RCC 7860 (cell line): Measurements from ENCODE around the gene RAPGEF6.
A peak's percentile ranks its signal among the peaks of the same experiment; 100 is the strongest.
"Not testable (repeated sequence)": the region's sequence is repeated elsewhere in the genome, so short reads cannot be mapped to it uniquely, and the experiment has no call there.

Experiments used
- DNase-seq: peaks from one replicate; pipeline ENCODE4 v3.0.0-alpha.2; 2015; ENCODE audit warnings: low spot score
- FAIRE-seq: peaks from 2 replicates; lab custom pipeline; 2012; peaks lifted over from hg19 to GRCh38; lab: Jason Lieb, UNC

RAPGEF6 gene

DNA sequence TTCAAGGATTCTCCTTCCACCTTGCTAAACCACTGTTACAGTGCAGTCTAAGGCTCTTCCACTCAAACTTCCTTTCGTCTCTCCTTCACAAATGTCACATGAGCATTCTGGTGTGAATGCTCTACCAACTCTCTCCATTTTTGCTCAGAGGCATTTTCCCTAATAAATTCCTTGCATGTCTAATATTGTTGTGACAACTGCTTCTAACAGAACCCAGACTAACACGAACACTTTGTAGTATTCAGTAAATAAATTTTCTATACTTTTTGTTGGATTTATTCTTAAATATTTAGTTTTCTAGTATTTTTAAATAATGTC is 24.0 kb downstream of the RAPGEF6 start:
- no peak for DNase-seq
- no peak for FAIRE-seq

DNA sequence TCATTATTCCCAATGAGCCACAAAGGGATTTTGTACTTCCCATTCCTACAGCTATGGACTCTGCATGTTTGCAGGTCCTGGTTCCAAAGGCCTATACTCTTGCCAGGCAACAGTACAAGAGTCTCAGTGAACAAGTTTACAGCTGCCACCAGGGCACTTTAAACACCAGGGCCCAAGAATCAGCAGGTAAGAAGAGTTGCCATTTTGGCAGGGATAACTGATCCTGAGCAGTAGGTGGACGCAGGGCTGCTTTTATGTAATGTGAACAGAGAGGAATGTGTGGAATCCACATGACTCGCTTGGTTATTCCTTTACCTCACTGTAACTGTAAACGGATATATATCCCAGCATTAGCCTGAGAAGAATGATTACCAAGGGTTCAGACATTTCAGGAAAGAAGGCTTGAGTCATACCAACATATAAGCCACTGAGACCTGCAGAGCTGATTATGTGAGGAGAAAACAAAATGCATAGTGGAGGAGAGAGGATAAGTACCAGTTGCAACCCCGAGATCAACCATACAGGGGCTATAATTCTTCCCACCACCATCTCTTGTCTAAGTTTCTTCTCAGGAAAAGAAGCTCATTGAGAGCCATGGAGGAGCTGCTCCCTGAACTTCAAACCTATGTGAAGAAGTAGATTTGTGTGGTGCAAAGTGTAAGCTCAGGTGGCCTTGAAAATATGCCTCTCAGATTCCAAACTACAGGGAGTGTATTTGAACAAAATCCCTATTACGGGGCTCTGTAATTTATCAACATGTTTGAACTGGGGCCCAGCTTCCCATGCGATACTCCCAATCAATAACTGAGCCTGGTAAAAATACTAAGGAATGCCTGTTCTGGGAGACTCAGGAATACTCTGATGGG is 24.6 kb downstream of the RAPGEF6 start:
- FAIRE-seq (peak; percentile 89), DNase-seq (peak; percentile 92)

DNA sequence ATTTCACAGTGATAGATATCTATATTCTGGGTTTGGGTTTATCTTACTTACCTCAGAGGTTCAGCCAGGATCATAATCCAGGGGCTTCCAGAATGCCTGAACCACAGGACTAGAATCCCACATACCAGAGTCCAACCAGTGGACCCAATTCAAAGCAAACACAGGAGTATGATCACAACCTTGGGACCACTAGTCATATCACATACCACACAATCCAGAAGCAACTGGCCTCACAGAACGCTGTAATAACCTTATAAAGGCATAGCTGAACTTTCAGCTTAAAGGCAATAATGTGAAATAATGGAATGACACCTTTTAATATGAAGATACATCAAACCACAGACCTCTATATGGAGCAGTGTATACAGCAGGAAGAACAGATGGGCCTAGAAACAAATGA is 25.3 kb downstream of the RAPGEF6 start:
- peak; percentile 20 for DNase-seq
- no peak for FAIRE-seq

GRCh38 chr5:131608597-131608996 is 26.4 kb downstream of the RAPGEF6 start:
- no peak for FAIRE-seq
- no peak for DNase-seq

GRCh38 chr5:131607903-131608540 is 27.0 kb downstream of the RAPGEF6 start:
- DNase-seq = no peak
- FAIRE-seq = no peak

DNA sequence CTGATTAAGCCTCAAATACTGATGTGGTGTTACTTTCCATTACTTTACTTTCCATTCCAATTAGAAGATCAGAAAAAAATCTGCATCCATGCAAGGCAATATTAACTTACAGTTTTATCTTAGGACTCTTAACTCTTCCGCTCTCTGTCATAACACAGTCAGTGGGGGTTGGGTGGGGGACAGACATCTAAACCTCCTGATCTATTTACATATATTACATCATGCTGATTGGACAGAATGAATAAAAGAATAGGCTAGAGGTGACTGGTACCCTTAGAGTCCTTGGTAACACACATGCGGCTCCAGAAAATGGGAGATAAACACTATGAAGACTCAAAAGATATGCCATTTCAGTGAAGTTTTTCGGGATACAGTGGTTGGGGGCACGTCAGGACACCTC is 27.6 kb downstream of the RAPGEF6 start:
- DNase-seq (no peak), FAIRE-seq (no peak)

- no peak for FAIRE-seq
Observed at GRCh38 chr5:131605086-131605485, 29.9 kb downstream of the RAPGEF6 start.

GRCh38 chr5:131595088-131596033 is 39.7 kb downstream of the RAPGEF6 start:
- FAIRE-seq (no peak), DNase-seq (no peak)

More at GRCh38 chr5:131605086-131605485, 29.9 kb downstream of the RAPGEF6 start:
- no peak for DNase-seq

GRCh38 chr5:131593921-131594320 is 41.1 kb downstream of the RAPGEF6 start:
- FAIRE-seq (no peak), DNase-seq (no peak)

DNA sequence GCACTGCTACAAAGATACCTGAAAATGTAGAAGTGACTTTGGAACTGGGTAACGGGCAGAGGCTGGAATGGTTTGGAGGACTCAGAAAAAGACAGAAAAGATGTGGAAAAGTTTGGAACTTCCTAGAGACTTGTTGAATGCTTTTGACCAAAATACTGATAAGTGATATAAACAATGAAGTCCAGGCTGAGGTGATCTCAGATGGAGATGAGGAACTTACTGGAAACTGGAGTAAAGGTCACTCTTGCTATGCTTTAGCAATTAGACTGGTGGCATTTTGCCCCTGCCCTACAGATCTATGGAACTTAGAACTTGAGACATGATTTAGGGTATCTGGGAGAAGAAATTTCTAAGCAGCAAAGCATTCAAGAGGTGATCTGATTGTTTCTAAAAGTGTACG is 41.6 kb downstream of the RAPGEF6 start:
- FAIRE-seq, DNase-seq: not testable (repeated sequence)

DNA sequence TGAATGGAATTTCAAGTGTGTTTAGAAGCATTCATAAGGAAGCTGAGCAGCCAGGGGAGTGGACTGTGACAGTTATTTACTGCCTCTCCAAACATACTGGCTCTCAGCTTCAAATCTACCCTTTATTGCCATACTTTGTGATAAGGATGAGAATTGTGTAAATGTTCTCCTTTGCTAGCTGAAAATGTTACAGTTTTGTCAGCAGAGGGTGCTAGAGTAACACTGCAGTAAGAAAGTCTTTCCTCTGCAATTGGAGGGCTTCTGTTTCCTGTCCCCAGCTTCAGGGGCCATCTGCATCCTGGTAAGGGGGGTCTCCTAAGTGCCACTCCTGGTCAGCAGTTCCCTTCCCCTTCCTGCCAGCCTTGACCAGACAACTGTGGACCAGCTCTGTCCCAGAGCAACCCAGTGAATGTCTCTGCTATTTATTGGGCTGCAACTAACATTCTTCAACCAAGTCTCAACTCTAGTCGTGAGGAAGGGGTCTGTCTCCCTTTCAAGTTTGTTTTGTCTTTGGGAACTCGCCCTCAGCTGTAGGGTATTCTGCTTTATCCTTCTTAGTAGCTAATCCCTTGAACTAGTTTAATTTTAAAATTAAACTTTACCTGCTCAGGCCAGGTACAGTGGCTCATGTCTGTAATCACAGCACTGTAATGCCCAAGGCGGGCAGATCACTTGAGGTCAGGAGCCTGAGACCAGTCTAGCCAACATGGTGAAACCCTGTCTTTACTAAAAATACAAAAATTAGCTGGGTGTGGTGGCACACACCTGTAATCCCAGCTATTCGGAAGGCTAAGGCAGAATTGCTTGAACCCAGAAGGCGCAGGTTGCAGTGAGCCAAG is 45.3 kb downstream of the RAPGEF6 start:
- peak; percentile 49 for DNase-seq

DNA sequence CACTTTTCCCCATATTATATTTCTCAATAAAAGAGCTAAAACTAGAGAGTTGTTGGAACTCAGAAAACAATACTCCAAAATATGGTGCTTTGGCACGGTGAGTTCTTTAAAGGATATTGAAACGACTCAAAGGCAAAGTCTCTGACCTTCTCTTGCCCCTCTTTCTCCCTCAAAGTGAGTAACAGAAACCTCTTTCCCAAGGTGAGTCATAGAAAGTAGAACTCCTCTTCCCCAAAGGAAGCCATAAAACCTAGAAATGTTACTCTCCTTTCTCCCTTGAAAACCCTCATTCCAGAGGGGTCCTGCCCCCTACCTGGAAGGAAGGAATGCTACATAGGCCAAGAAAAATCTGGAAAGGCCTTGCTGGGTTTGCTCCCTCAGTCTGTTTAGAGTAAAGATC is 47.5 kb downstream of the RAPGEF6 start:
- peak; percentile 18 for DNase-seq
- FAIRE-seq = no peak

More for the DNA sequence above, 45.3 kb downstream of the RAPGEF6 start:
- no peak for FAIRE-seq

GRCh38 chr5:131581702-131582101 is 53.3 kb downstream of the RAPGEF6 start:
- DNase-seq (no peak), FAIRE-seq (no peak)

DNA sequence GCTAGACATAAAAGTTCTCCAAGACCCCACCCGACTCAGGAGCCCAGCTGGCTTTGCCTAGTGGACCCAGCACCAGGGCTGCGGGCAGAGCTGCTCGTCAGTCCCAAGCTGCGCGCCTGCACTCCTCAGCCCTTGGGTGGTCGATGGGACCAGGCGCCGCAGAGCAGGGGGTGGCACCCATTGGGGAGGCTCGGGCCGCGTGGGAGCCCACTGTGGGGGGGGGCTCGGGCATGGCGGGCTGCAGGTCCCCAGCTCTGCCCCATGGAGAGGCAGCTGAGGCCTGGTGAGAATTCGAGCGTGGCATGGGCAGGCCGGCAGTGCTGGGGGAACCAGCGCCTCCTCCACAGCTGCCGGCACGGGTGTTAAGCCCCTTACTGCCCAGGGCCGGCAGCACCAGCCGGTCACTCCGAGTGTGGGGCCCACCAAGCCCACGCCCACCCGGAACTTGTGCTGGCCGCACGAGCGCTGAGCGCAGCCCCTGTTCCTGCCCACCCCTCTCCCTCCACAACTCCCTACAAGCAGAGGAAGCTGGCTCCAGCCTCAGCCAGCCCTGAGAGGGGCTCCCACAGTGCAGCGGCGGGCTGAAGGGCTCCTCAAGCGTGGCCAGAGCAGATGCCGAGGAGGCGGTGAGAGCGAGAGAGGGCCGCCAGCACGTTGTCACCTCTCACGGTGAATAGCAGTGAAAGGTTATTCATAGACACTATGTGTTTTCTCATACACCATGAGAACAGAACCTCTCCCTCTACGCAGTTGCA is 54.9 kb downstream of the RAPGEF6 start:
- DNase-seq = no peak
- no peak for FAIRE-seq

DNA sequence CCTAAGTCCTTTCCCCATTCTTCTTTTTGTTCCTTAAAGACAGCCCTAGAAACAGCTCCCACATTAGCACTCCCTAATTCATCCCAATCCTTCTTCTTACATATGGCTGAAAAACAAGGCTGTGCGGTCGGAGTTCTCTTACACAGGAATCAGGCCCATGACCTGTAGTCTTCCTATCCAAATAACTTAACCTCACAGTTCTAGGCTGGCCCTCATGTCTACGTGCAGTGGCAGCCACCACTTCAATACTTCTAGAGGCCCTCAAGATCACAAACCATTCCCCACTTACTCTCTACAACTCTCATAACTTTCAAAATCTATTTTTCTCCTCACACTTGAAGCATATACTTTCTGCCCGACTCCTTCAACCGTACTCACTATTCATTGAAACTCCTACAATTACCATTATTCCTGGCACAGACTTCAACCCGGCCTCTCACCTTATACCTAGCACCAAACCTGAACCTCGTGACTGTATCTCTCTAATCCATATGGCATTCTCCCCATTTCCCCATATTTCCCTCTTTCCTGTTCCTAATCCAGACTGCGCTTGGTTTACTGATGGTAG is 59.3 kb downstream of the RAPGEF6 start:
- no peak for FAIRE-seq

DNA sequence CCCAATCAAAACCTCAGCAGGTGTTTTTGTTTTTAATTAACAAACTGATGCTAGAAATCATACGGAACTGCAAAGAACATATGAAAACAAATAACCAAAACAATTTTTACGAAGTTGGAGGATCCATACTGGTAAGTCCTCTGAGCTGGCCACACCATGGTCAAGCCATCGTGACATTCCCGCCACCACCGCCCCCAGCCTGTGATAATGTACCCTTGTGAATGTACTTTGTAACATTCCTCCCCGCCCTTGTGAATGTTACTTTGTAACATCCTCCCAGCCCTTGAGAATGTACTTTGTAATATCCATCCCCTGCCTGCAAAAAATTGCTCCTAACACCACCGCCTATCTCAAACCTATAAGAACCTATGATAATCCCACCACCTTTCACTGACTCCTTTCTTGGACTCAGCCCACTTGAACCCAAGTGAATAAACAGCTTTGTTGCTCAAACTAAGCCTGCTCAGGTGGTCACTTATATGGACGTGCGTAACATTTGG is 63.3 kb downstream of the RAPGEF6 start:
- DNase-seq (no peak), FAIRE-seq (no peak)

More for the DNA sequence above, 59.3 kb downstream of the RAPGEF6 start:
- DNase-seq = no peak

DNA sequence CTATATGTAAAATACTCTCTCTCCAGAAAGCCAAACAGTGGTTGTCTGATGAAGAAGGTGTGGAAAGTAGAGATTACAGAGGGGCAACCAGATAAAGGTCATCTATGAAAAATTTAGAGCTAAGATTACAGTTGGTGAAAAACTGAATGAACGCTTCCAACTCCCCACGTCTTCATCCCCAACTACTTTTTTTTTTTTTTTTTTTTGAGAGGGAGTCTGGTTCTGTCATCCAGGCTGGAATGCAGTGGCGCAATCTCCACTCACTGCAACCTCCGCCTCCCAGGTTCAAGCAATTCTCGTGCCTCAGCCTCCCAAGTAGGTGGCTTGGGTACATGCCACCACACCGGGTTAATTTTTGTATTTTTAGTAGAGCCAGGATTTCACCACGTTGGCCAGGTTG is 64.3 kb downstream of the RAPGEF6 start:
- DNase-seq = no peak

GRCh38 chr5:131564229-131564652 is 70.8 kb downstream of the RAPGEF6 start:
- DNase-seq (no peak), FAIRE-seq (no peak)

More for the DNA sequence above, 64.3 kb downstream of the RAPGEF6 start:
- no peak for FAIRE-seq
